ENCODE data around the gene SPPL2C. TPM values are rescaled to one million over a fixed set of nuclear protein-coding genes. Genes with fewer than 3 reads are reported as not detected.
"Not testable (repeated sequence)": the region's sequence is repeated elsewhere in the genome, so short reads cannot be mapped to it uniquely, and the experiment has no call there.

SPPL2C gene
- polyA plus RNA-seq, 2 donors, result not detected

DNA sequence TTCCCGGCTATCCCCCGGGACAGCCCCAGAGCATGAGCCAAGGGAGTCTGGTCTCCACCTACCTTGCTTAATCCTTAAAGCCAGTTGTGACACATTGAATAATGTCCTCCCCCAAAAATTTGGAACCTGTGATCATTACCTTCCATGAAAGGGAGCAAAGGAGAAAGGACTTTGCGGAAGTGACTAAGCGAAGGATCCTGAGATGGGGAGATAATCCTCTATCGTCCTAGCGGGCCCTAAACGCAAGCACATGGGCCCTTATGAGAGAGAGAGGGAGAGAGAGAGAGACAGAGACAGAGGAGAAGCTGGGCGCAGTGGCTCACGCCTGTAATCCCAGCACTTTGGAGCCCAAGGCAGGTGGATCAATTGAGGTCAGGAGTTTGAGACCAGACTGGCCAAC is 9.5 kb downstream of the SPPL2C start:
- Histone ChIP-seq H3K36me3 (ENCODE audit: control insufficient read depth in 2 of 2, insufficient read depth in 2 of 2, low read length in 1 of 2) (no peaks in the 10 kb centered on the region), H3K4me1 (ENCODE audit: control insufficient read depth in 2 of 2, insufficient read depth in 2 of 2, low read length in 1 of 2) (no peaks in the 10 kb centered on the region), H3K27me3 (ENCODE audit: control insufficient read depth in 1 of 2, insufficient read depth in 2 of 2, low read length in 2 of 2) (no peaks in the 10 kb centered on the region), H3K27ac (ENCODE audit: low read depth in 2 of 2, low read length in 1 of 2) (no peak overlapping the region), H3K4me3 (ENCODE audit: low read depth in 1 of 2, low read length in 2 of 2) (no peak overlapping the region), H3K9me3 (ENCODE audit: control insufficient read depth in 2 of 2, insufficient read depth in 1 of 2, low read depth in 1 of 2, low read length in 1 of 2) (no peaks in the 10 kb centered on the region)
- WGBS, 2 donors, result 67 to 73% methylated on average over 9 of the region's 9 CpGs

DNA sequence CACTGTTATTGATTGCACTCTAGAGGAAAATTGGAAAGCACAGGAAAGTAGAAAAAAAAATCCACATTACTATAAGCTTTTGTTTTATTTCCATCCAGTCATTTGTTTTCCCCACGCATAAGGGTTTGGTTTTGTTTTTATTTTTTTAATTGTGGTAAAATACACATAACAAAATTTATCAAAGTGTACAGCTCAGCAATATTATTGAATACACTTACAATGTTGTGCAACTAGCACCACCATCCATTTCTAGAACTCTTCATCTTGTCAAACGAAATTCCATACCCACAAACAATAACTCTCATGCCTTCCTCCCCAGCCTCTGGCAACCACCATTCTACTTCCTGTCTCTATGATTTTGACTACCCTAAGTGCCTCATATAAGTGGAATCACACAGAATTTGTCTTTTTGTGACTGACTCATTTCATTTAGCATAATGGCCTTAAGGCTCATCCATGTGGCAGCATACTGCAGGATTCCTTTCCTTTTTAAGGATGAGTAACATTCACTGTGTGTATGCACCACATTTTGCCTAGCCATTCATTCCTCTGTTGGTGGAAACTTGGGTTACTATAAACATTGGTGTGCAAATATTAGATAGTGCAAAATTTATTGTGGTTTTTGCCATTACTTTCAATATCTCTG is 11.1 kb downstream of the SPPL2C start:
- H3K36me3 ChIP-seq (ENCODE audit: control insufficient read depth in 2 of 2, insufficient read depth in 2 of 2, low read length in 1 of 2), result no peaks in the 10 kb centered on the region
- no peaks in the 10 kb centered on the region for H3K9me3 ChIP-seq (ENCODE audit: control insufficient read depth in 2 of 2, insufficient read depth in 1 of 2, low read depth in 1 of 2, low read length in 1 of 2)
- no peak overlapping the region for H3K4me3 ChIP-seq (ENCODE audit: low read depth in 1 of 2, low read length in 2 of 2)
- no peaks in the 10 kb centered on the region for H3K4me1 ChIP-seq (ENCODE audit: control insufficient read depth in 2 of 2, insufficient read depth in 2 of 2, low read length in 1 of 2)
- 56 to 60% methylated on average over 2 of the region's 2 CpGs for WGBS, 2 donors
- no peak overlapping the region for H3K27ac ChIP-seq (ENCODE audit: low read depth in 2 of 2, low read length in 1 of 2)
- H3K27me3 ChIP-seq (ENCODE audit: control insufficient read depth in 1 of 2, insufficient read depth in 2 of 2, low read length in 2 of 2), result no peaks in the 10 kb centered on the region

DNA sequence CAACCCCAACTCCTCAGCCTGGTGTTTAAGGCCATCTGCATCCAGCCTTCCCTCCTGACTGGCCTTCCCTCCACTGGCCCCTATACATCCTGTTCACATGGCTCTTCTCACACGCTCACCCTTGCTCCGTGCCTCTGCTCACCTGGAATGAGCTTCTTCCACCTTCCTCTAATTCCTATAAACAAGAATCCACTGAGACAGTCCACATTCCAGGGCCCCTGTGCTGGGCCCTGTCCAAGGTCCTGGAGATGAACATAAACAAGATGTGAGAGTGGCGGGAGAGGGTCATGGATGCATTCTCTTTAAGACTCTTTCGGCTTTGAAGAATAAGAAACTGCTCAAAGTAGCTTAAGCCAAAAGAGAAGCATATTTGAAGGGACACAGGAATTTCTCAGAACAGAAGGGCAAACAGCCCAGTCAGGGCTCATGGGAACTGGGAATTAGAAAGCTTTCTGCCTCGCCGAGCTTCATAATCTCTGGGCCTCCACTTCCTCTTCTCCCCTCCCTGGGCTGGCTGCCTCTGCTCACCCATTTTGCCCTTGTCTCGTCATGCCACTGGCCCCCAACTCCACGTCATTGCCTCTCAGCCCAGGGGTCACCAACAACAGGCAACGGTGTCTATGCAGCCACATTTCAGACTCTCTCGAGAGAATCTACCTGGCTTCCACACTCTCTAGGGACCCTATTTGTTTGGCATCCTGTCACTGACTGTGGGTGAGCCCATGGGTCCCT is 13.5 kb downstream of the SPPL2C start:
- Histone ChIP-seq H3K4me1 (ENCODE audit: control insufficient read depth in 2 of 2, insufficient read depth in 2 of 2, low read length in 1 of 2) (no peaks in the 10 kb centered on the region), H3K9me3 (ENCODE audit: control insufficient read depth in 2 of 2, insufficient read depth in 1 of 2, low read depth in 1 of 2, low read length in 1 of 2) (peaks cover 0 to 2% of the 10 kb centered on the region in 2 donors), H3K4me3 (ENCODE audit: low read depth in 1 of 2, low read length in 2 of 2) (no peak overlapping the region), H3K27ac (ENCODE audit: low read depth in 2 of 2, low read length in 1 of 2) (no peak overlapping the region), H3K36me3 (ENCODE audit: control insufficient read depth in 2 of 2, insufficient read depth in 2 of 2, low read length in 1 of 2) (no peaks in the 10 kb centered on the region), H3K27me3 (ENCODE audit: control insufficient read depth in 1 of 2, insufficient read depth in 2 of 2, low read length in 2 of 2) (no peaks in the 10 kb centered on the region)
- 40 to 41% methylated on average over 10 of the region's 10 CpGs for WGBS, 2 donors

DNA sequence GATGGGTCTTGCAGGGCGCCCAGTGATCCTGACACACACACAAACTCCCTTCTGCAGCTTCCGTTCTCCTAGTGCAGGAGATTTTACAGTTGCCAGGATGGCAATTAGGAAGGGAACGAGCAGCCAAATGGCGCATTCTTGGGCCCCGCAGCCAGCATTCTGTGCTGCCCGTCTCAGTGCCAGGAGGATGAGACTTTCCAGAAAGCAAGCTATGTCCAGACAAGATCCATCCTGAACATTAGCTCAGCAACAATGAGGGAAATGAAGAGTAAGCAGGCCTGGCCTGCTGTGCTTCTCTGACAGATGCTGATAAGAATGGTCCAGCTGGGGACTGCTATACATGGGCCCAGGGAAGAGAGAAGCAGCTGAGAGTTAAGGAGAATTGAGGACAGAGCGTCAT is 16.5 kb downstream of the SPPL2C start:
- H3K27ac ChIP-seq (ENCODE audit: low read depth in 2 of 2, low read length in 1 of 2), result no peak overlapping the region
- H3K4me1 ChIP-seq (ENCODE audit: control insufficient read depth in 2 of 2, insufficient read depth in 2 of 2, low read length in 1 of 2), result no peaks in the 10 kb centered on the region
- no peak overlapping the region for H3K4me3 ChIP-seq (ENCODE audit: low read depth in 1 of 2, low read length in 2 of 2)
- H3K9me3 ChIP-seq (ENCODE audit: control insufficient read depth in 2 of 2, insufficient read depth in 1 of 2, low read depth in 1 of 2, low read length in 1 of 2), result peaks cover 0 to 2% of the 10 kb centered on the region in 2 donors
- peaks cover 0 to 3% of the 10 kb centered on the region in 2 donors for H3K27me3 ChIP-seq (ENCODE audit: control insufficient read depth in 1 of 2, insufficient read depth in 2 of 2, low read length in 2 of 2)
- no peaks in the 10 kb centered on the region for H3K36me3 ChIP-seq (ENCODE audit: control insufficient read depth in 2 of 2, insufficient read depth in 2 of 2, low read length in 1 of 2)
- WGBS, 2 donors, result 71 to 77% methylated on average over 7 of the region's 7 CpGs

DNA sequence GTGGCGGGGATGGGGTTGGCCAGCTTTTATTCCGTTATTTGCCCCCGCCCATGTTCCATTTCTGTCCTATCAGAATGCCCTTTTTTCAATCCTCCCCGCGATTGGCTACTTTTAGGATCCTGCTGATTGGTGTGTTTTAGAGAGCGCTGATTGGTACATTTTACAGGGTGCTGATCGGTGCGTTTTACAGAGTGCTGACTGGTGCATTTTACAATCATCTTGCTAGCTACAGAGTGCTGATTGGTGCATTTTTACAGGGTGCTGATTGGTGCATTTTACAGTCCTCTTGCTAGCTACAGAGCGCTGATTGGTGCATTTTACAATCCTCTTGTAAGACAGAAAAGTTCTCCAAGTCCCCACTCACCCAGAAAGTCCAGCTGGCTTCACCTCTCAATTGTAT is 17.4 kb downstream of the SPPL2C start:
- H3K36me3 ChIP-seq (ENCODE audit: control insufficient read depth in 2 of 2, insufficient read depth in 2 of 2, low read length in 1 of 2); H3K9me3 ChIP-seq (ENCODE audit: control insufficient read depth in 2 of 2, insufficient read depth in 1 of 2, low read depth in 1 of 2, low read length in 1 of 2); H3K27ac ChIP-seq (ENCODE audit: low read depth in 2 of 2, low read length in 1 of 2); H3K4me3 ChIP-seq (ENCODE audit: low read depth in 1 of 2, low read length in 2 of 2); H3K27me3 ChIP-seq (ENCODE audit: control insufficient read depth in 1 of 2, insufficient read depth in 2 of 2, low read length in 2 of 2); H3K4me1 ChIP-seq (ENCODE audit: control insufficient read depth in 2 of 2, insufficient read depth in 2 of 2, low read length in 1 of 2): not testable (repeated sequence)
- 85 to 87% methylated on average over 9 of the region's 9 CpGs for WGBS, 2 donors

DNA sequence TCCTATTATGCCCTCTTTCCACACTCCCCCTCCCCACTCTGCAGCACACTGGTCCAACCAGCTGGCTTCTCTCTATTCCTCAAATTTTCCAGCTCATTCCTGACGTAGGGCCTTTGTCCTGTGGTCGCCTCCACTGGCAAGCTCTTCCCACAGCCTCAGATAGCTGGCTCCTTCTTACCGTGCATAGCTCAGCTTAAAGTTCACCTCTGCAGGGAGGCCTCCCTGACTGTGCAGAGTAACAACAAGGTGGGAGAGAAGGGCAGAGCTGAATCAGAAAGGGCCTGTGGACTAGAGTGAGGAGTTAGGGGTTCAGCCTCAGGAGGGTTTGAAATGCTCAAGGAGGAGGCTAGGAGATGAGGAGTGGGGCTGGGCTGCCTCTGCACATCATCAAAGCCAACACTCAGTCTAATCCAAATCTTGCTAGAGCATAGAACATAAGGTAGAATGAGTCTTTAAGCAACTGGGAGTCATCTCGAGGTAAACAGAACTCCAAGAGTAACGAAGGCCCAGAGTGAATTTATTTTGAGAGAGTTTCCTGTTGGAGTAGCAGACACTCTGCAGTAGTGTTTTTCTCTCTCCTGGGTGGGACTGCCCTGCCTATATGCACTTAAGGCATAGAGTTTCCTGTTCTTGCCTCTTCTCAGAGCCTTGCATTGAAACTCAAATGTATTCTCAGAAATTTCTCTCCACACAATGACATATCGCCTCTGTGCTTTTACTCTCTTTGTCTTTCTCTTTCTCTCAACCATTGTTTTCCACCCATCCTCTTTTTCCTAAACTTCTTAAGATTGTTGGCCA is 19.4 kb downstream of the SPPL2C start:
- 43 to 57% methylated on average over 6 of the region's 6 CpGs for WGBS, 2 donors
- no peak overlapping the region for H3K27ac ChIP-seq (ENCODE audit: low read depth in 2 of 2, low read length in 1 of 2)
- no peak overlapping the region for H3K4me3 ChIP-seq (ENCODE audit: low read depth in 1 of 2, low read length in 2 of 2)
- H3K27me3 ChIP-seq (ENCODE audit: control insufficient read depth in 1 of 2, insufficient read depth in 2 of 2, low read length in 2 of 2), result peaks cover 0 to 3% of the 10 kb centered on the region in 2 donors
- no peaks in the 10 kb centered on the region for H3K36me3 ChIP-seq (ENCODE audit: control insufficient read depth in 2 of 2, insufficient read depth in 2 of 2, low read length in 1 of 2)
- peaks cover 0 to 2% of the 10 kb centered on the region in 2 donors for H3K9me3 ChIP-seq (ENCODE audit: control insufficient read depth in 2 of 2, insufficient read depth in 1 of 2, low read depth in 1 of 2, low read length in 1 of 2)
- H3K4me1 ChIP-seq (ENCODE audit: control insufficient read depth in 2 of 2, insufficient read depth in 2 of 2, low read length in 1 of 2), result no peaks in the 10 kb centered on the region

DNA sequence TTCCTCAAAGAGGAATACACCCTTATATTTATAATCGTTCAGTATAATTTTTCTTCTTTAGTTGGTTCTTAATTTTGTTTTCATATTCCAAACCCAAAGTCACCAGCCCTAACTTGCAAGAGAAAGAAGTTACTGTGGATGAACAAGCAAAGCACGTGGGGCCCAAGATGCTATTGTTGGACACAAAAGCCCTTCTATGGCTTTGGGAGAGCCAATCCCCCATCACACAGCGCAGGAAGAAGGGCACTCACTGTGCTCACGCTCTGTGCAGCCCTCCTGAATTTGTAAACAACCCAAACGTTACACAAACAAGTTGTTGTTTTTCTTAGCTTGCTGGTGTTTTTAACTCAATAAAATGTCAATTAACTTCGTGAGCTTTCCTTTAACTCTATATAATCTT is 22.5 kb downstream of the SPPL2C start:
- H3K27ac ChIP-seq (ENCODE audit: low read depth in 2 of 2, low read length in 1 of 2), result no peak overlapping the region
- WGBS, 2 donors, result 66 to 74% methylated on average over 6 of the region's 6 CpGs
- H3K36me3 ChIP-seq (ENCODE audit: control insufficient read depth in 2 of 2, insufficient read depth in 2 of 2, low read length in 1 of 2), result no peaks in the 10 kb centered on the region
- no peak overlapping the region for H3K4me3 ChIP-seq (ENCODE audit: low read depth in 1 of 2, low read length in 2 of 2)
- peaks cover 0 to 3% of the 10 kb centered on the region in 2 donors for H3K27me3 ChIP-seq (ENCODE audit: control insufficient read depth in 1 of 2, insufficient read depth in 2 of 2, low read length in 2 of 2)
- H3K4me1 ChIP-seq (ENCODE audit: control insufficient read depth in 2 of 2, insufficient read depth in 2 of 2, low read length in 1 of 2), result no peaks in the 10 kb centered on the region
- peaks cover 0 to under 1% of the 10 kb centered on the region in 2 donors for H3K9me3 ChIP-seq (ENCODE audit: control insufficient read depth in 2 of 2, insufficient read depth in 1 of 2, low read depth in 1 of 2, low read length in 1 of 2)

DNA sequence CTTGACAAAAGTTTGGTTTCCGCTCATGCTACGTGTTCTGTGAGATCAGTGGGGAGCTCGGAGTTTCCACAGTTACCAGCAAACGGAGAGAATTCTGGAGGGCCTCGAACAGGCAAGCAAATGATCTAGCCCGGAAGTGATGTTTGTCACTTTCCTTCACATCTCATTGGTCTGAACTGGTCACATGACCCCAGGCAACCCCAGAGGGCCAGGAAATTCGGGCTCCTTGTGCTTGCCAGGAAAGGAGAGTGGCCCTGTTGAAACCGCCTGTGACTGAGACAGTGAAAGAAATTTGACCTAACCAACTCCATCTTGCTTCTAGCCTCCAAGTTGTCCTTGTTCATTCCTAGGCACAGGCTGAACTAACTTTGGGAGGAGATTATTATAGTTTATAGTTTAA is 23.0 kb downstream of the SPPL2C start:
- peaks cover 0 to 3% of the 10 kb centered on the region in 2 donors for H3K27me3 ChIP-seq (ENCODE audit: control insufficient read depth in 1 of 2, insufficient read depth in 2 of 2, low read length in 2 of 2)
- H3K4me1 ChIP-seq (ENCODE audit: control insufficient read depth in 2 of 2, insufficient read depth in 2 of 2, low read length in 1 of 2), result no peaks in the 10 kb centered on the region
- 62 to 64% methylated on average over 8 of the region's 8 CpGs for WGBS, 2 donors
- no peaks in the 10 kb centered on the region for H3K36me3 ChIP-seq (ENCODE audit: control insufficient read depth in 2 of 2, insufficient read depth in 2 of 2, low read length in 1 of 2)
- H3K27ac ChIP-seq (ENCODE audit: low read depth in 2 of 2, low read length in 1 of 2), result no peak overlapping the region
- H3K9me3 ChIP-seq (ENCODE audit: control insufficient read depth in 2 of 2, insufficient read depth in 1 of 2, low read depth in 1 of 2, low read length in 1 of 2), result no peaks in the 10 kb centered on the region
- H3K4me3 ChIP-seq (ENCODE audit: low read depth in 1 of 2, low read length in 2 of 2), result no peak overlapping the region

DNA sequence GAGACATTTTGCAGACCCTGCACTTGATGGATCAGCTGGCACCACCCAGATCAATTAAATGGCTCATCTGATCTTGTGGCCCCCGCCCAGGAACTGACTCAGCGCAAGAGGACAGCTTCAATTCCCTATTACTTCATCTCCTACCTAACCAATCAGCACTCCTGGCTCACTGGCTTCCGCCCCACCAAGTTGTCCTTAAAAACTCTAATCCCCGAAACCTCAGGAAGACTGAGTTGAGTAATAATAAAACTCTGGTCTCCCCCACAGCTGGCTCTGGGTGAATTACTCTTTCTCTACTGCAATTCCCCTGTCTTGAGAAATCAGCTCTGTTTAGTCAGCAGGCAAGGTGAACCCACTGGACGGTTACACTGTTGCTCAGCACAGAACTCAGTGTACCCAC is 23.6 kb downstream of the SPPL2C start:
- peaks cover 0 to 3% of the 10 kb centered on the region in 2 donors for H3K27me3 ChIP-seq (ENCODE audit: control insufficient read depth in 1 of 2, insufficient read depth in 2 of 2, low read length in 2 of 2)
- H3K4me3 ChIP-seq (ENCODE audit: low read depth in 1 of 2, low read length in 2 of 2), result no peak overlapping the region
- no peaks in the 10 kb centered on the region for H3K9me3 ChIP-seq (ENCODE audit: control insufficient read depth in 2 of 2, insufficient read depth in 1 of 2, low read depth in 1 of 2, low read length in 1 of 2)
- no peaks in the 10 kb centered on the region for H3K36me3 ChIP-seq (ENCODE audit: control insufficient read depth in 2 of 2, insufficient read depth in 2 of 2, low read length in 1 of 2)
- H3K4me1 ChIP-seq (ENCODE audit: control insufficient read depth in 2 of 2, insufficient read depth in 2 of 2, low read length in 1 of 2), result no peaks in the 10 kb centered on the region
- 61 to 72% methylated on average over 5 of the region's 5 CpGs for WGBS, 2 donors
- no peak overlapping the region for H3K27ac ChIP-seq (ENCODE audit: low read depth in 2 of 2, low read length in 1 of 2)

Data from esophagus (tissue), 2 donors.